Neural progenitor cell (in vitro differentiated cells): ENCODE measurements around the gene LILRB1.

ENCODE experiments used
- CTCF ChIP-seq: fragments of 200-600 bp; sonication (generic); IDR thresholded peaks from 2 replicates; pipeline ENCODE4 v1.5.1; 2017; ENCODE audit warnings: antibody characterized with exemption, mild to moderate bottlenecking
- EZH2 ChIP-seq: fragments of 200-600 bp; sonication (generic); IDR thresholded peaks from 2 replicates; pipeline ENCODE4 v1.6.1; 2017; ENCODE audit warnings: antibody characterized with exemption, mild to moderate bottlenecking, moderate library complexity

DNA sequence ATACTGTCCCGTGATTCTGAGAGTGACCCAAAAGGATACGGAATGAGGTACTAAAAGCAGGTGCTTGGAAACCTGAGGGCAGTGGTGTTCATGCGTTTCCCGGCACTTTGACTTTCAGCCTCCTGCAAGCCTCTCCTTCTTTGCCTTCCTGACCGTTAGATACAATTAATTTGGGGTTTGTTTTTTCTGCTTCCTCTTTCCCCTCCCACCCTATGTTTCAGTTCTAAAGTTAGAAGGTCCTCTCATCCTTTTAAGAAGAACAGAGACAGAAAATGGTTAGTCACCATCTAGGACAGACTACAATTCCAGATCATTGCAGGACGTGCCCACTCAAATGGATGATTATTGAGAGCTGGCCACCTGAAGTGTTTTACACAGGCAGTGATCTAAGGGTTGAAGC, 30.7 kb downstream of the LILRB1 start:
- TF ChIP-seq CTCF, result no peak
- TF ChIP-seq EZH2, result no peak
